Measurements from ENCODE around the gene PICALM.

Gene PICALM

GRCh38 chr11:86015699-86016098 lies 53.2 kb downstream of the PICALM start:
- DNase-seq (ENCODE audit: low read depth), result no peak
- no peak for TF ChIP-seq CTCF (conservative IDR thresholded peaks at IDR 0.05; ENCODE audit: low read length)
- H3K4me3 ChIP-seq (ENCODE audit: low read length), result no peak overlapping the region

GRCh38 chr11:86014221-86014620 lies 54.7 kb downstream of the PICALM start:
- DNase-seq (ENCODE audit: low read depth), result no peak
- no peak for TF ChIP-seq CTCF (conservative IDR thresholded peaks at IDR 0.05; ENCODE audit: low read length)

GRCh38 chr11:86013713-86014112 lies 55.2 kb downstream of the PICALM start:
- TF ChIP-seq CTCF (conservative IDR thresholded peaks at IDR 0.05; ENCODE audit: low read length), result no peak
- no peak for DNase-seq (ENCODE audit: low read depth)
- no peak overlapping the region for H3K4me3 ChIP-seq (ENCODE audit: low read length)

More at GRCh38 chr11:86014221-86014620, 54.7 kb downstream of the PICALM start:
- no peak overlapping the region for H3K4me3 ChIP-seq (ENCODE audit: low read length)

- TF ChIP-seq CTCF (conservative IDR thresholded peaks at IDR 0.05; ENCODE audit: low read length), result no peak
Measured at GRCh38 chr11:86011175-86011574, 57.7 kb downstream of the PICALM start.

GRCh38 chr11:86003654-86004053 lies 65.2 kb downstream of the PICALM start:
- DNase-seq (ENCODE audit: low read depth), result no peak
- H3K4me3 ChIP-seq (ENCODE audit: low read length), result no peak overlapping the region
- TF ChIP-seq CTCF (conservative IDR thresholded peaks at IDR 0.05; ENCODE audit: low read length), result no peak

More at GRCh38 chr11:86011175-86011574, 57.7 kb downstream of the PICALM start:
- H3K4me3 ChIP-seq (ENCODE audit: low read length), result no peak overlapping the region
- no peak for DNase-seq (ENCODE audit: low read depth)

GRCh38 chr11:86002431-86002830 lies 66.5 kb downstream of the PICALM start:
- DNase-seq (ENCODE audit: low read depth), result peak; percentile 5
- H3K4me3 ChIP-seq (ENCODE audit: low read length), result no peak overlapping the region
- no peak for TF ChIP-seq CTCF (conservative IDR thresholded peaks at IDR 0.05; ENCODE audit: low read length)

- H3K4me3 ChIP-seq (ENCODE audit: low read length), result no peak overlapping the region
- no peak for DNase-seq (ENCODE audit: low read depth)
- TF ChIP-seq CTCF (conservative IDR thresholded peaks at IDR 0.05; ENCODE audit: low read length), result no peak
Measured at GRCh38 chr11:85991508-85991907, 77.4 kb downstream of the PICALM start.
